Endothelial cell of umbilical vein (primary cell): ENCODE data around the gene HAPLN1. TPM values are rescaled to one million over a fixed set of nuclear protein-coding genes. Genes with fewer than 3 reads are reported as not detected.
A peak's percentile ranks its signal among the peaks of the same experiment; 100 is the strongest.

Experiments
- BruUV-seq: library from RNA; stranded (reverse); fragments of 400-500 nt; replicated peaks from 2 replicates; lab custom pipeline; 2021; lab: Mats Ljungman, UMichigan
- CTCF ChIA-PET: fragments of 300-600, 350-600 bp; sonication (Branson Sonifier 250); formaldehyde crosslinking; loops from one replicate; lab custom pipeline; 2021; ENCODE audit warnings: antibody characterized with exemption, inconsistent platforms; lab: Charles Lee
- POLR2A ChIA-PET: fragments of 300-600, 350-600 bp; sonication (Branson Sonifier 250); formaldehyde crosslinking; loops from one replicate; lab custom pipeline; 2021; ENCODE audit warnings: antibody characterized with exemption, inconsistent platforms; lab: Charles Lee
- DNase-seq: peaks from one replicate; pipeline ENCODE4 v3.0.0-alpha.2; 2011; ENCODE audit warnings: low read depth, low spot score
- FAIRE-seq: peaks from 2 replicates; lab custom pipeline; 2011; peaks lifted over from hg19 to GRCh38; lab: Jason Lieb, UNC
- H2AFZ ChIP-seq: 2 replicates; pipeline ENCODE4 v1.6.0; 2012; ENCODE audit warnings: low read depth, low read length, control low read depth, inconsistent platforms
- H3K27ac ChIP-seq: 2 replicates; pipeline ENCODE4 v1.5.1; 2011; ENCODE audit warnings: low read depth, mild to moderate bottlenecking, control low read depth, low read length, moderate library complexity; ENCODE audit not compliant: insufficient read depth
- H3K27me3 ChIP-seq, 2 experiments: 2 replicates each; pipeline versions ENCODE4 v1.6.0 to v1.6.1; 2011; ENCODE audit warnings: low read length in 2 of 2, mixed read lengths in 1 of 2; ENCODE audit not compliant: control insufficient read depth in 2 of 2, insufficient read depth in 2 of 2
- H3K36me3 ChIP-seq, 2 experiments: 2 replicates in 1 of 2; 3 replicates in 1 of 2; pipeline ENCODE4 v1.5.1; 2011; ENCODE audit warnings: low read length in 2 of 2, mild to moderate bottlenecking in 1 of 2, moderate library complexity in 1 of 2; ENCODE audit not compliant: control insufficient read depth in 2 of 2, insufficient read depth in 2 of 2; ENCODE audit errors: extremely low read depth in 1 of 2
- H3K4me1 ChIP-seq: 3 replicates; pipeline ENCODE4 v1.5.1; 2011; ENCODE audit warnings: mild to moderate bottlenecking, low read length; ENCODE audit not compliant: control insufficient read depth, insufficient read depth; ENCODE audit errors: extremely low read depth
- H3K4me2 ChIP-seq: 2 replicates; pipeline ENCODE4 v1.6.1; 2011; ENCODE audit warnings: low read length, control low read depth, mixed read lengths; ENCODE audit not compliant: insufficient read depth
- H3K4me3 ChIP-seq, 3 experiments: fragments of 200-600 bp in 1 of 3; sonication (generic), shearing (Covaris generic) in 1 of 3; replicated peaks in 1 of 3; 2 replicates each; pipeline ENCODE4 v1.5.1; 2011 to 2016; ENCODE audit warnings: control low read depth in 3 of 3, low read length in 3 of 3, mild to moderate bottlenecking in 2 of 3, inconsistent platforms in 1 of 3, low read depth in 1 of 3, moderate library complexity in 1 of 3; ENCODE audit not compliant: insufficient read depth in 1 of 3
- H3K79me2 ChIP-seq: 2 replicates; pipeline ENCODE4 v1.6.0; 2012; ENCODE audit warnings: low read length, inconsistent platforms; ENCODE audit not compliant: control insufficient read depth, insufficient read depth
- H3K9ac ChIP-seq: replicated peaks from 2 replicates; pipeline ENCODE3; 2011; ENCODE audit warnings: low read length, control low read depth; ENCODE audit not compliant: insufficient read depth; ENCODE audit errors: extremely low read depth
- H3K9me1 ChIP-seq: replicated peaks from 3 replicates; pipeline ENCODE4 v1.6.0; 2011; ENCODE audit warnings: mild to moderate bottlenecking, low read length; ENCODE audit not compliant: control insufficient read depth, insufficient read depth; ENCODE audit errors: extremely low read depth
- H3K9me3 ChIP-seq: replicated peaks from 2 replicates; pipeline ENCODE4 v1.5.1; 2012; ENCODE audit warnings: low read length, inconsistent platforms; ENCODE audit not compliant: control insufficient read depth, insufficient read depth
- H4K20me1 ChIP-seq: replicated peaks from 2 replicates; pipeline ENCODE3; 2011; ENCODE audit warnings: mild to moderate bottlenecking, low read length; ENCODE audit not compliant: control insufficient read depth, insufficient read depth; ENCODE audit errors: extremely low read depth
- CTCF ChIP-seq, 2 donors: IDR thresholded peaks; 1 replicate in 1 of 2; 2 replicates in 1 of 2; pipeline ENCODE4 v1.5.1; 2011; ENCODE audit warnings: low read length in 2 of 2, mild to moderate bottlenecking in 2 of 2, moderate library complexity in 2 of 2, control low read depth in 1 of 2, inconsistent platforms in 1 of 2, low read depth in 1 of 2; ENCODE audit not compliant: insufficient read depth in 1 of 2; ENCODE audit errors: extremely low read depth in 1 of 2
- EZH2 ChIP-seq: IDR thresholded peaks from 2 replicates; pipeline ENCODE4 v1.6.1; 2012; ENCODE audit warnings: borderline replicate concordance, low read depth, mild to moderate bottlenecking, moderate library complexity, low read length, inconsistent platforms; ENCODE audit not compliant: severe bottlenecking
- FOS ChIP-seq: IDR thresholded peaks from 2 replicates; pipeline ENCODE4 v1.6.1; 2011; ENCODE audit warnings: mild to moderate bottlenecking, low read length, moderate library complexity, borderline replicate concordance; ENCODE audit not compliant: insufficient read depth
- GATA2 ChIP-seq: IDR thresholded peaks from 2 replicates; pipeline ENCODE4 v1.7.0; 2011; ENCODE audit warnings: low read depth, mild to moderate bottlenecking, moderate library complexity, mixed read lengths, low read length; ENCODE audit not compliant: insufficient read length, insufficient read depth
- JUN ChIP-seq: IDR thresholded peaks from 2 replicates; pipeline ENCODE4 v1.6.1; 2011; ENCODE audit warnings: borderline replicate concordance, low read depth; ENCODE audit not compliant: insufficient read length, insufficient read depth
- MYC ChIP-seq: IDR thresholded peaks from one replicate; pipeline ENCODE4 v1.6.1; 2011; ENCODE audit warnings: mild to moderate bottlenecking, low read depth, low read length
- POLR2A ChIP-seq: IDR thresholded peaks from 2 replicates; pipeline ENCODE4 v1.6.1; 2012; ENCODE audit warnings: low read depth, mild to moderate bottlenecking, control low read depth, low read length
- POLR2AphosphoS5 ChIP-seq: IDR thresholded peaks from 2 replicates; pipeline ENCODE4 v1.6.1; 2012; ENCODE audit warnings: low read depth, mild to moderate bottlenecking, control low read depth, low read length, moderate library complexity; ENCODE audit not compliant: insufficient read depth
- dilution Hi-C: fragments of 300-500 bp; cut with MboI; formaldehyde crosslinking; loops from one replicate; pipeline ENCODE4 v1.15.0; 2019; ENCODE audit warnings: low sequenced_read_pairs; ENCODE audit not compliant: extremely low pct_ligation_motif_present
- intact Hi-C: fragments of 100-400 bp; cut with micrococcal nuclease; formaldehyde crosslinking; loops from one replicate; pipeline ENCODE4 v1.10.0; 2022
- polyA plus RNA-seq, 4 experiments: library from polyadenylated mRNA; depleted of rRNA in 3 of 4; stranded (reverse) in 3 of 4; unstranded in 1 of 4; fragments of >200 nt; gene quantifications; 2 replicates each; pipeline versions ENCODE4 v1.2.1 to v1.2.3, GENCODE V29; 2011 to 2012; ENCODE audit warnings: missing spikeins in 1 of 4
- total RNA-seq: library from RNA; stranded (reverse); gene quantifications from 2 replicates; pipeline ENCODE4 v1.2.3, GENCODE V29; 2021
- TF ChIP-seq, protein P1 (sequence below): IDR thresholded peaks from 2 replicates; pipeline ENCODE4 v1.6.1; 2011; ENCODE audit not compliant: insufficient read depth, insufficient read length

Gene HAPLN1
- total and polyA plus RNA-seq, 2 donors (not counting 3 experiments of a cell fraction or from before 2014, with no cell fraction given): 0.04 TPM; not detected in 1

- POLR2A ChIA-PET: no interaction called here
- Histone ChIP-seq H3K4me2 (no peak overlapping the region), H3K27ac (no peak overlapping the region), H3K27me3 (peaks cover 2 to 6% of the 10 kb centered on the region in 2 experiments), H3K79me2 (no peaks in the 10 kb centered on the region), H3K4me1 (no peaks in the 10 kb centered on the region), H3K9me1 (no peaks in the 10 kb centered on the region), H3K36me3 (no peaks in the 10 kb centered on the region), H4K20me1 (no peaks in the 10 kb centered on the region), H3K9ac (no peak overlapping the region), H2AFZ (no peak overlapping the region), H3K4me3 (no peak overlapping the region), H3K9me3 (no peaks in the 10 kb centered on the region)
- no TSS peak for BruUV-seq
- FAIRE-seq (peak; percentile 78), DNase-seq (peak; percentile 64)
- peak; percentile 51 to 57 for TF ChIP-seq CTCF (IDR thresholded peaks at IDR 0.05; ENCODE audit: extremely low read depth in 1 of 2, insufficient read depth in 1 of 2, low read depth in 1 of 2, low read length in 2 of 2)
- no peak for TF ChIP-seq JUN
- dilution Hi-C loops (no loop called here), intact Hi-C loops (loop anchor here (5.0 to 10.0 kb wide), 4 partner anchors 105 to 1773 kb away; no protein-coding TSS in a partner anchor)
- CTCF ChIA-PET: interaction anchor here (0.6 to 2.4 kb wide), 21 partner anchors 10 to 1399 kb away, joined by 3 to 32 read pairs (median 4); no protein-coding TSS in a partner anchor
Measured at GRCh38 chr5:83711982-83712601, 8.6 kb downstream of the HAPLN1 start.

GRCh38 chr5:83709973-83710372, 10.7 kb downstream of the HAPLN1 start:
- intact Hi-C loops: loop anchor here (5.0 to 10.0 kb wide), 4 partner anchors 103 to 1775 kb away; no protein-coding TSS in a partner anchor
- FAIRE-seq: no peak
- BruUV-seq: no TSS peak

More at GRCh38 chr5:83709973-83710372, 10.7 kb downstream of the HAPLN1 start:
- no peaks in the 10 kb centered on the region for H3K9me3 ChIP-seq
- no peak overlapping the region for H3K4me3 ChIP-seq
- H3K79me2 ChIP-seq: no peaks in the 10 kb centered on the region
- ChIA-PET CTCF (interaction anchor here (1.8 kb wide), 1 partner anchor 12 kb away, joined by 5 read pairs; no protein-coding TSS in a partner anchor), POLR2A (no interaction called here)
- H3K9ac ChIP-seq: no peak overlapping the region
- H4K20me1 ChIP-seq: no peaks in the 10 kb centered on the region
- TF ChIP-seq POLR2A (no peak), EZH2 (no peak), GATA2 (no peak), JUN (no peak), FOS (no peak), MYC (no peak), POLR2AphosphoS5 (no peak), CTCF (IDR thresholded peaks at IDR 0.05; ENCODE audit: extremely low read depth in 1 of 2, insufficient read depth in 1 of 2, low read depth in 1 of 2, low read length in 2 of 2) (no peak)
- TF ChIP-seq, protein P1, sequence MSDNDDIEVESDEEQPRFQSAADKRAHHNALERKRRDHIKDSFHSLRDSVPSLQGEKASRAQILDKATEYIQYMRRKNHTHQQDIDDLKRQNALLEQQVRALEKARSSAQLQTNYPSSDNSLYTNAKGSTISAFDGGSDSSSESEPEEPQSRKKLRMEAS: no peak
- H3K4me2 ChIP-seq: no peak overlapping the region
- H3K4me1 ChIP-seq: no peaks in the 10 kb centered on the region
- no peaks in the 10 kb centered on the region for H3K36me3 ChIP-seq
- H2AFZ ChIP-seq: no peak overlapping the region
- H3K27me3 ChIP-seq: peaks cover 0 to 2% of the 10 kb centered on the region in 2 experiments
- H3K27ac ChIP-seq: no peak overlapping the region
- no peaks in the 10 kb centered on the region for H3K9me1 ChIP-seq
- DNase-seq: no peak
- dilution Hi-C loops: no loop called here
